ENCODE data around the gene MYRF. TPM values are rescaled to one million over a fixed set of nuclear protein-coding genes. Genes with fewer than 3 reads are reported as not detected.

MYRF gene
- total and polyA plus RNA-seq, 9 of the 15 experiments (the other 6 are each of a cell fraction or from before 2014, with no cell fraction given), result 2.3 to 25.8 (median 7.1) TPM

GRCh38 chr11:61806785-61807184, 54.3 kb downstream of the MYRF start (continued):
- TF ChIP-seq ETS1 (conservative IDR thresholded peaks at IDR 0.05; ENCODE audit: control insufficient read depth, low read depth, low read length) (no peak), POLR2B (IDR thresholded peaks at IDR 0.05; ENCODE audit: low read depth, partially characterized antibody) (peak; percentile 35), HMG20B (CRISPR knock-in tag; IDR thresholded peaks at IDR 0.05) (no peak), LCOR (CRISPR knock-in tag; IDR thresholded peaks at IDR 0.05) (0 out of 2 replicates have a peak, but pooled peaks have one; percentile 37), HLTF (IDR thresholded peaks at IDR 0.05) (no peak), CBFA2T3 (IDR thresholded peaks at IDR 0.05) (no peak), TFAP4 (CRISPR knock-in tag; IDR thresholded peaks at IDR 0.05; ENCODE audit: borderline replicate concordance) (peak; percentile 13; the same call in 1 of the 2 replicates)
- TF ChIP-seq, protein P1, sequence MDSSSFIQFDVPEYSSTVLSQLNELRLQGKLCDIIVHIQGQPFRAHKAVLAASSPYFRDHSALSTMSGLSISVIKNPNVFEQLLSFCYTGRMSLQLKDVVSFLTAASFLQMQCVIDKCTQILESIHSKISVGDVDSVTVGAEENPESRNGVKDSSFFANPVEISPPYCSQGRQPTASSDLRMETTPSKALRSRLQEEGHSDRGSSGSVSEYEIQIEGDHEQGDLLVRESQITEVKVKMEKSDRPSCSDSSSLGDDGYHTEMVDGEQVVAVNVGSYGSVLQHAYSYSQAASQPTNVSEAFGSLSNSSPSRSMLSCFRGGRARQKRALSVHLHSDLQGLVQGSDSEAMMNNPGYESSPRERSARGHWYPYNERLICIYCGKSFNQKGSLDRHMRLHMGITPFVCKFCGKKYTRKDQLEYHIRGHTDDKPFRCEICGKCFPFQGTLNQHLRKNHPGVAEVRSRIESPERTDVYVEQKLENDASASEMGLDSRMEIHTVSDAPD (CRISPR knock-in tag; IDR thresholded peaks at IDR 0.05), result no peak

Data from K562 (cell line).